LNCAP (cell line): Measurements from ENCODE around the gene NXPH3.

ENCODE experiments used
- CTCF ChIP-seq: fragments of 450-650 bp; IDR thresholded peaks from 2 replicates; pipeline ENCODE4 v1.5.1; 2017; ENCODE audit warnings: mild to moderate bottlenecking

The NXPH3 gene

GRCh38 chr17:49551221-49552069 is 24.2 kb upstream of the NXPH3 start:
- no peak for TF ChIP-seq CTCF

GRCh38 chr17:49552070-49552751 is 23.5 kb upstream of the NXPH3 start:
- TF ChIP-seq CTCF, result no peak

GRCh38 chr17:49553676-49554335 is 21.9 kb upstream of the NXPH3 start:
- no peak for TF ChIP-seq CTCF

GRCh38 chr17:49554694-49555494 is 20.8 kb upstream of the NXPH3 start:
- no peak for TF ChIP-seq CTCF

- no peak for TF ChIP-seq CTCF
Measured at GRCh38 chr17:49555495-49556222, 20.0 kb upstream of the NXPH3 start.

GRCh38 chr17:49556223-49556943 is 19.3 kb upstream of the NXPH3 start:
- peak; percentile 98 for TF ChIP-seq CTCF
